OCI-LY3 (cell line): ENCODE data around the gene TRA2B.

Experiments used
- H2AFZ ChIP-seq: fragments of 200-600, 300-600 bp; shearing (Covaris generic); 2 replicates; pipeline ENCODE4 v1.6.0; 2014; ENCODE audit warnings: antibody characterized with exemption, low read depth, low read length
- H3K27ac ChIP-seq: fragments of 200-600, 300-600 bp; sonication (generic); 2 replicates; pipeline ENCODE4 v1.5.1; 2014; ENCODE audit warnings: mild to moderate bottlenecking, low read length, moderate library complexity, mixed read lengths
- H3K27me3 ChIP-seq: fragments of 200-600, 300-600 bp; sonication (generic); 2 replicates; pipeline ENCODE4 v1.6.1; 2014; ENCODE audit warnings: low read depth, low read length, mixed read lengths
- H3K36me3 ChIP-seq: fragments of 200-600, 300-600 bp; sonication (generic); replicated peaks from 2 replicates; pipeline ENCODE3; 2014; ENCODE audit warnings: low read depth, low read length, mixed read lengths
- H3K4me1 ChIP-seq: fragments of 300-600, 200-600 bp; sonication (generic); 2 replicates; pipeline ENCODE4 v1.6.1; 2014; ENCODE audit warnings: low read length, mixed read lengths
- H3K4me2 ChIP-seq: fragments of 200-600, 300-600 bp; sonication (generic); 2 replicates; pipeline ENCODE4 v1.6.1; 2014; ENCODE audit warnings: low read length, mixed read lengths
- H3K4me3 ChIP-seq: fragments of 300-600, 200-600 bp; sonication (generic); 2 replicates; pipeline ENCODE4 v1.5.1; 2014; ENCODE audit warnings: antibody characterized with exemption, mild to moderate bottlenecking, low read length, moderate library complexity
- H3K79me2 ChIP-seq: fragments of 300-600, 200-600 bp; shearing (Covaris generic); 2 replicates; pipeline ENCODE4 v1.6.1; 2014; ENCODE audit warnings: mild to moderate bottlenecking, low read length, mixed read lengths
- H3K9ac ChIP-seq: fragments of 300-600, 200-600 bp; shearing (Covaris generic); 2 replicates; pipeline ENCODE4 v1.6.0; 2014; ENCODE audit warnings: mild to moderate bottlenecking, low read length, moderate library complexity
- H3K9me3 ChIP-seq: fragments of 200-600, 300-600 bp; shearing (Covaris generic); 2 replicates; pipeline ENCODE4 v1.6.1; 2014; ENCODE audit warnings: low read length, mixed read lengths; ENCODE audit not compliant: insufficient read depth
- H4K20me1 ChIP-seq: fragments of 200-600, 300-600 bp; sonication (generic); 2 replicates; pipeline ENCODE4 v1.6.1; 2016; ENCODE audit warnings: low read length, mixed read lengths; ENCODE audit not compliant: insufficient read depth
- EZH2phosphoT487 ChIP-seq: fragments of 200-600 bp; shearing (Covaris generic); IDR thresholded peaks from 2 replicates; pipeline ENCODE4 v1.6.1; 2018; ENCODE audit warnings: antibody characterized with exemption, mixed run types, low read depth
- TF ChIP-seq, protein P1 (sequence below): fragments of 200-600, 300-600 bp; sonication (generic); IDR thresholded peaks from 2 replicates; pipeline ENCODE4 v1.5.1; 2014; ENCODE audit warnings: antibody characterized with exemption, low read length, low read depth

The TRA2B gene

GRCh38 chr3:185867650-185868049 lies 70.2 kb downstream of the TRA2B start:
- H3K27ac ChIP-seq = no peak overlapping the region
- no peak overlapping the region for H3K4me3 ChIP-seq
- H3K4me1 ChIP-seq = no peaks in the 10 kb centered on the region
- H3K4me2 ChIP-seq = no peak overlapping the region
- no peak overlapping the region for H3K9ac ChIP-seq
- TF ChIP-seq EZH2phosphoT487 = no peak
- TF ChIP-seq, protein P1, sequence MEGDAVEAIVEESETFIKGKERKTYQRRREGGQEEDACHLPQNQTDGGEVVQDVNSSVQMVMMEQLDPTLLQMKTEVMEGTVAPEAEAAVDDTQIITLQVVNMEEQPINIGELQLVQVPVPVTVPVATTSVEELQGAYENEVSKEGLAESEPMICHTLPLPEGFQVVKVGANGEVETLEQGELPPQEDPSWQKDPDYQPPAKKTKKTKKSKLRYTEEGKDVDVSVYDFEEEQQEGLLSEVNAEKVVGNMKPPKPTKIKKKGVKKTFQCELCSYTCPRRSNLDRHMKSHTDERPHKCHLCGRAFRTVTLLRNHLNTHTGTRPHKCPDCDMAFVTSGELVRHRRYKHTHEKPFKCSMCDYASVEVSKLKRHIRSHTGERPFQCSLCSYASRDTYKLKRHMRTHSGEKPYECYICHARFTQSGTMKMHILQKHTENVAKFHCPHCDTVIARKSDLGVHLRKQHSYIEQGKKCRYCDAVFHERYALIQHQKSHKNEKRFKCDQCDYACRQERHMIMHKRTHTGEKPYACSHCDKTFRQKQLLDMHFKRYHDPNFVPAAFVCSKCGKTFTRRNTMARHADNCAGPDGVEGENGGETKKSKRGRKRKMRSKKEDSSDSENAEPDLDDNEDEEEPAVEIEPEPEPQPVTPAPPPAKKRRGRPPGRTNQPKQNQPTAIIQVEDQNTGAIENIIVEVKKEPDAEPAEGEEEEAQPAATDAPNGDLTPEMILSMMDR = no peak
- H3K36me3 ChIP-seq = no peaks in the 10 kb centered on the region
- no peak overlapping the region for H2AFZ ChIP-seq
- peaks cover 22% of the 10 kb centered on the region for H3K27me3 ChIP-seq
- H3K79me2 ChIP-seq = no peaks in the 10 kb centered on the region
- no peaks in the 10 kb centered on the region for H3K9me3 ChIP-seq
- H4K20me1 ChIP-seq = no peaks in the 10 kb centered on the region

- no peak overlapping the region for H3K4me2 ChIP-seq
- TF ChIP-seq EZH2phosphoT487 = no peak
- TF ChIP-seq, protein P1 = no peak
- no peaks in the 10 kb centered on the region for H3K9me3 ChIP-seq
- no peaks in the 10 kb centered on the region for H3K79me2 ChIP-seq
- H4K20me1 ChIP-seq = no peaks in the 10 kb centered on the region
- H3K4me1 ChIP-seq = no peaks in the 10 kb centered on the region
- peaks cover 22% of the 10 kb centered on the region for H3K27me3 ChIP-seq
- H3K4me3 ChIP-seq = no peak overlapping the region
- H3K27ac ChIP-seq = no peak overlapping the region
- H3K9ac ChIP-seq = no peak overlapping the region
- no peaks in the 10 kb centered on the region for H3K36me3 ChIP-seq
- no peak overlapping the region for H2AFZ ChIP-seq
Observed at GRCh38 chr3:185866995-185867394, 70.8 kb downstream of the TRA2B start.

DNA sequence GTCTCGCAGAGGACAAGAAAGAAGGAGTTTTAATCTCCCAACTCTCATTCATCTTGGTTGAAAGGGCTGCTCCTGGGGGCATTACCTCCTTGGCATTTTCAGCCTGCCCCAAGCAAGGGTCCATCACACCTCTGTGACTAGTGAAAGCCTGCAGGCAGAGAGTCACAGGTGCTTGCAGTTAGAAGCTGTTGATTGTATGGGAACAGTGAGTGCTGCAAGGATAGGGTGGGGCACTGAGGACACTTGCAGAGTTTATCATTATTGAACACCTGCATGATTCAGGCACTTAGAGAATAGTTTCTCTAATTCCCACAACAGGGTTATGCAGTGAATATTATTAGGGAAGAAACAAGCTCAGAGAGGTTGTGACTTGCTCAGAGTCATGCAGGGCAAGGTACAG lies 71.3 kb downstream of the TRA2B start:
- H3K4me2 ChIP-seq = no peak overlapping the region
- no peaks in the 10 kb centered on the region for H3K79me2 ChIP-seq
- H3K4me1 ChIP-seq = no peaks in the 10 kb centered on the region
- TF ChIP-seq, protein P1 = no peak
- no peak for TF ChIP-seq EZH2phosphoT487
- no peak overlapping the region for H2AFZ ChIP-seq
- H4K20me1 ChIP-seq = no peaks in the 10 kb centered on the region
- H3K9ac ChIP-seq = no peak overlapping the region
- no peaks in the 10 kb centered on the region for H3K9me3 ChIP-seq
- H3K36me3 ChIP-seq = no peaks in the 10 kb centered on the region
- H3K4me3 ChIP-seq = no peak overlapping the region
- H3K27me3 ChIP-seq = peaks cover 22% of the 10 kb centered on the region
- H3K27ac ChIP-seq = no peak overlapping the region
